HG03565 (cell line): ENCODE results near the gene RBPJ.
"Not testable (repeated sequence)": the region's sequence is repeated elsewhere in the genome, so short reads cannot be mapped to it uniquely, and the experiment has no call there.

Source experiments
- ATAC-seq: cut with Tn5 transposase; IDR thresholded peaks from one replicate; pipeline ENCODE4 v1.9.1; 2021; ENCODE audit warnings: mild to moderate bottlenecking, moderate library complexity; ENCODE audit not compliant: unreplicated experiment

RBPJ gene

DNA sequence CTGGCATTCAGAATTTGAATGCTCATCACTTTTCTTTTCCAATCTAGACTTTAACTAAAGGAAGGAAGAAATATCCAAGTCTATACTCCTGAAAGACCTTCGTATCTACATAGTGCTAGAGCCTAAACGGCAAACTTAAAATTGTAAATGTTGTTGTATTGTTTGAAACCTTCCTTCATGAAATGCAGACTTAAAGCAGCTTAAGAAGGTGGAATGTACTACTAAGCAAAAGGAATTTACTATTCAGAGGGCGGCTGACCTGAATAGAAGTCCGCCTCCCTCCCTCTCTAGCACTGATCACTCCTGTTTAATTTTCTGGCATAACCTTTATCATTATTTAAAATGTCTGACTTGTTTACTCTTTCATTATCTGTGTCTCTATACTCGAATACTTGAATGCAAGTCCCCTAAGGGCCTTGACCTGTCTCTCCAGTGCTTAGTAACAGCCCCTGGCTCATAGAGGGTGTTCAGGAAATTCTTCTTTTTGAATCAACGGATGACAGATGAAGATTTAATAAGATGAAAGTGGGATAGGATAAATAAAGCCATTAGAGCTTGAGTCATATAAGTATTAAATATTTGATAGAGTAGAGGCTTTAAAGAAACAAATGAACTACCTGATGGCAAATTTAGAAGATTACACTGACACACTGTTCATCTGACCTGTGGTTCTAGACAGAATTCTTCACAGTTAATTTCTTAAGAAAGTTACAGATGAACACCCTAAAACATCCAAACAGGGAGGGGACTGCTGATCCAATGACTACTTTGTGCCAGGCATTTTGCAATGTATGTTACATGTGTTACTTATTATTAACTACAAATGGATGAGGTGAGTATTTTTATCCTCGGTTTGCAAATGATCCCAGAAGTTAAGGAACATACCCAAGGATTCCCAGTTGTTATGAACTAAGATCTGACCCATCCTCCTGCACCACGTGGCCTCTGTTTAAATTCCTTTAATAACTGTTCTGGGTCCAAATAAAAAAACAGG lies 20.2 kb upstream of the RBPJ start:
- ATAC-seq: no peak

DNA sequence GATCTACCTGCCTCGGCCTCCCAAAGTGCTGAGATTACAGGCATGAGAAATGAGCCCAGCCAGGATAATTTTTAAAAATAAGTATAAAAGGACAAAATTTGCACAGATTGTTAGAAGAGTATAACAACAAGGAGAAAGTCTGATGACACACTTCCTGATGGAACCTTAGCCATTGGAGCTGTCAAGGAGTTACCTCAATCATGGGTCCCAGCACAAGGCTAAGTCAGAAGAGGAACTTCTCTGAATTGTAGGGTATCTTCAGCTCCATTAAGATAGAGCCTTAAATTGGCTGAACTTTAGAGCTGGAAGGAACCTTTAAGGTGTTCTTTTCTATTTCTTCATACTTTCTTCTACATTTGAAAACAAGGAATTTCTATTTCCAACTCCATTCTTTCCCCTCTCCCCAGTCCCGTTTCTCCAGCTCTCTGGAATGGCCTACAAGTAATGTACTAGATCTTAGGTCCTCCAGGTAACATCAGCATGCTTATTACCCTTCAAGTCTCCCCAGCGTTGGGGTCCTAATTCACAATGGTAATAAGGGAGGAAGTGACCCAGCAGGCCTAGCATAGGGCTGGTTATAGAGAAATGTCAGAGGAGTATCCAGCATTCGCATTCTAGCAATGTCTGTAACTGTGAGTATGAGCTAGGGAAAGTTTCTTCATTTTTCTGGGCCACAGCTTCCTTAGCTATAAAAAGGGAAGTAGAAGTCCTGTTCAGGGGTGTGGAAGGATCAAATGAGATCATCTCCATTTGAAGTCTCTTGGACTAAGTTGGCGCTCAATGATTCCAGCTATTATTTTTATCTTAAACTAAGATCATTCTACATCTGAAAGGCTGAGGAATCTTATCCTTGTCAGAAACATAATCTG lies 18.5 kb upstream of the RBPJ start:
- no peak for ATAC-seq

DNA sequence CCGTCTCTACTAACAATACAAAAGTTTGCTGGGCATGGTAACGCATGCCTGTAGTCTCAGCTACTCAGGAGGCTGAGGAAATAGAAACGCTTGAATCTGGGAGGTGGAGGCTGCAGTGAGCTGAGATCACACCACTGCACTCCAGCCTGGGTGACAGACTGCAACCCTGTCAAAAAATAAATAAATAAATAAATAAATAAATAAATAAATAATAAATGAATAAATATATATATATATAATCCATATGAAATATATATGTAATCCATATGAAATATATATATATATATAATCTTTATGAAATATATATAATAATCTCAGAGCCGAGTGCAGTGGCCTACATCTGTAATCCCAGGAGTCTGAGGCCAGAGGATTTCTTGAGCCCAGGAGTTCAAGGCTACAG lies 17.8 kb upstream of the RBPJ start:
- no peak for ATAC-seq

DNA sequence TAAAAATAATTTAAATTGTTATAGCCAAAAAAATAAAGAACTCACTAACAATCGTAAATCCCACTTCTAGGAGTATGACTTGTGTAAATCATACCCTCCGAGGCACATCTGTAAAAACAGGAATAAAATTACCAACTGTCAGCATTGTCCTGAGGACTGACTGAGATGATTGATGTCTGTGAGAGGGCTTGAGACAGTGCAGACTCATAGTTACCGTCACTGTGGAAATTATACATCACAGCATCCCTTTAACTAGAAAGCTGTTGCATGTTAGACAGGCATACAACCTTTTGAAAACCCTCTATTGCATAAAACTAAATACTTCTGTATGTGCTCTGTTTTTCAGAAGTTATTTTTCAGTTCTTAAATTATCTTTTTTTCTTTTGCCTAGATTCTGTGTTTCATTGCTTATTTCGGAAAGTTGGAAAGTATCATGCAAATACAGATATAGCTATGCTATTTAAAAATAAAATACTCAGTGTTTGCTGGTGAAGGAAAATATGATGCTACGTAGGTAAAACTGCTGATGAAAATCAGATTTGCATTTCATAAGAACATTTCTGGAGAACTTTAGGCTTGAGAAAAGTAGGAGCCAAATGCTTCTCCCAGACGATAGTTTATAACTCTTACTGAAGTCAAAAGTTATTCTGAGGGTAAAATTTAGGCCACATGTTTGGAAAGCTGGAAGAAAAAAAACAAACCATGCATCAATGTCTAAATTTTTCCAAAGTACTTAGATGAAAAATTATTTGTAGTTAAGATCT lies 13.6 kb upstream of the RBPJ start:
- no peak for ATAC-seq

DNA sequence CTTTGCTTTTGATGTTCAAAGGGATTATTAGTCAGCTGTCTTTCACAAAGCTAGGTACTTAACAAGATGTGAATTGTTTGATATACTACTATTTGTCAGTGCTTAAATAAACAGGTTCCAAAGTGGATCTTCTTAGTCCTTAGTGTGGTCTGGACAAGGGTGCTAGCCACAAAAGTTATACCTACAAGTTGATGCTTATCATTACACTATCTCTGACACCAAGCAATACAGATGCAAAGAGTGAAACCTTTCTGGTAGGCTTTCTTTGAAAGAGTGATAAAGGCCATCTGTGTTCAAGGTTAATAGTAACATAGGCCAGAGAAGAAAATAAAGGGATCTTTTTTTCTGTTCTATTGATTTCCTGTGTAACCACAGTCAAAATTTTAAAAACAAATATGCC lies 12.2 kb upstream of the RBPJ start:
- ATAC-seq: no peak

DNA sequence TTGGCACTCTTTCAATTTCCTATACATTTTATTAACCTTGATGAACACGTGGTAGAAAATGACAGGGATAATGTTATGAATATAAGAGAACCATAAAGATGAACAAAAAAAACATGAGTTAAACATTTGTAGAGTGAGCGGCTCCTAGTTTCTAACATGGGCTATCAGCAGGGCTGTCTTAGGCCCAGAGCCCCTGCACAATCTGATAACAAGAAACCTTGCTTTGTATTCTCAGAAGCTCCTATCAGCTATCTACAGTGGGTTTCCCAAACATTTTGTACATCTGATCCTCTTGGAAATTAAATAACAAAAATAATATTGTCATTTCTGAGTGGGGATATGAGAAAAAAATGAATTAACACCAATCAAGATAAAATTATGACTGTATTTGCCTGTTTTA lies 10.6 kb upstream of the RBPJ start:
- ATAC-seq: no peak

DNA sequence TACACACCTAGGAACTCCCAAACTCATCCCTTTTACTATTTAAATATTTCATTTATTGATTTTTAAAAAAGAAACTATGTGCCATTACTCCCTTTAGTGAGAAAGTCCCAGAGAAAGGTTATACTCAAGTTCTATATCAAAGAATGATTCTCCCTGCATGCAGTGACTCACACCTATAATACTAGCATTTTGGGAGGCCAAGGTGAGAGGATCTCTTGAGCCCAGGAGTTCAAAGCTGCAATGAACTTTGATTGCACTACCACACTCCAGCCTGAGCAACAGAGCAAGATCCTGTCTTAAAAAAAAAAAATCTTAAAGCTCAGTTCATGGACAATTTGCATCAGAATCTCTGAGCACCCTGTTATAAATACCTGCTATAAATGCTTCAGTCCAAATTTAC lies 9.2 kb upstream of the RBPJ start:
- ATAC-seq: no peak

DNA sequence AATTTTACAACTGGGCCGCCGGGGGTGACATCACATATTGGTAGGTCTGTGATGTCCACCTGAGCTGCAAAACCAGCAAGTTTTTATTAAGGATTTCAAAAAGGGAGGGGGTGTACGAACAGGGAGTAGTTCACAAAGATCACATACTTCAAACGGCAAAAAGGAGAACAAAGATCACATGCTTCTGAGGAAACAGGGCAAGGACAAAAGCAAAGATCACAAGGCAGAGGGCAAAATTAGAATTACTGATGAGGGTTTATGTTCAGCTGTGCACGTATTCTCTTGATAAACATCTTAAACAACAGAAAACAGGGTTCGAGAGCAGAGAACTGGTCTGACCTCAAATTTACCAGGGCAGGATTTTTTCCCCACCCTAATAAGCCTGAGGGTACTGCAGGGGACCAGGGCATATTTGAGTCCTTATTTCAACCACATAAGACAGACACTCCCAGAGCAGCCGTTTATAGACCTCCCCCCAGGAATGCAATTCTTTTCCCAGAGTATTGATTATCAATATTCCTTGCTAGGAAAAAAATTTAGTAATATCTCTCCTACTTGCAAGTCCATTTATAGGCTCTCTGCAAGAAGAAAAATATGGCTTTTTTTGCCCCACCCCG lies 5.4 kb upstream of the RBPJ start:
- ATAC-seq: not testable (repeated sequence)

DNA sequence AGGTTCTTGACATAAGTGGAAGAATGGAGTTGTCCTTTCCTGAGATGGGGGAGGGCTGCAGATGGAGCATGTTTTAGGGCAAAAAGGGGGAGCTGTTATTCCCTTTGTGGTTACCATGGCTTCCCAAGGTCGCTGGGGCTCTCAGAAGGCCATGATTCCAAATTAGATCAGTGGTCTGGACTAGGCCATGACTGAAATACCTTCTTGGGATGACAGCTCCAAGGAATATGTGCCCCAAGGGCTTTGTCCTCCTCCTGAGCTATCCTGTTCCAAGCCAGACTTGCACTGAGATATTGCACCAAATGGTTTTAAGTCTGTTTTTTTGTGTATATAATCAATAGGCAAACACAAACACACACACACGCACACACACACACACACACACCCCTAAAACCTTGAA lies 3.0 kb upstream of the RBPJ start:
- ATAC-seq: no peak

DNA sequence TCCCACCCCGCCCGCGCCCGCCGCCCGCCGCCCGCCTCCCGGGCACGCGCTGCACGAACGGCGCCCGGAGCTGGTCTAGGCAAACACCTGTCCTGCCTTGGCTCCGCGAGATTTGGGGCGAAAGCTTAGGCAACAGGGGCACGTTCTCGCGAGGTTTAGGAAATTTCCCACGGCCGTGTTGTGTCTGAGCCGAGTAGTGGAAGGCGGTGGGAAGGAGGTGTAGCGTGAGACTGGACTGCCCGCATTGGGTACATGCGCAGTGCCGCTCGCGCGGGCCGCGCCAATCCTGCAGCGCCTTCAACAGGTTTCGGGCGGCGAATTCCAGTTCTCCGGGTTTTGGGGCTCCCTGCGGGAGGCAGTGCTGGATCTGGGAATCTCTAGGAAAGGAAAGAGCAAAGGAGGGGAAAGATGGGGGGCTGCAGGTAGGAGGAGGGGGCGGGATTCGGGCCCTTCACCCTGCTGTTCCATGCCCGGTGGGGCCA lies 1.3 kb upstream of the RBPJ start:
- ATAC-seq: peak; percentile 62

DNA sequence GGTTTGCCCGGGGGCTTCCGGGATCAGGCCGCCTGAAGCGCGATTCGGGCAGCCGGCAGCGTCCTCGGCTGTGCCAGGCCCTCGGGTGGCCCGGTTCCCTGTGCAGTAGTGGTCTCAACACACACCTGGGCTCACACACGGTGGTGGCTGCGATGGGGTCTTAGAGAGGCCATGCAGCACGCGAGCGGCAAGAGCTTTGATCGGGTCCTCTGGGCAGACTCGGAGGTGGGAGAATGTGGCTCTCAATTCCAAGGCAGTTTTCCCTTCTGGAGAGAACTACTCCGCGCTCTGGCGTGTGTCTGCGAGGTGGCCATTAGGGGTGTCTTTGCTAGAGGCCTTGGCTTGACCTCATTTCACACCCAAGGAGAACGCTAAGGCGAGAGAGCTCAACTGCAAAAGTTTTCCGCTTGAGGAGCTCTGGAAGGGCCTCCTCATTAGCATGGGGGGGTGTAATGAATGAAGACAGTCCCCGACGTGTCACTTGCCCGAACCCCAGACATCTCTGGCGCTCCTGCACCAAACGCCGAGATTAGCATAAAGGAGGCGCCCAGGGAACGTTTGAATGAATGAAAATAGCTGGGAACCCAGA lies 771 bp upstream of the RBPJ start:
- no peak for ATAC-seq

DNA sequence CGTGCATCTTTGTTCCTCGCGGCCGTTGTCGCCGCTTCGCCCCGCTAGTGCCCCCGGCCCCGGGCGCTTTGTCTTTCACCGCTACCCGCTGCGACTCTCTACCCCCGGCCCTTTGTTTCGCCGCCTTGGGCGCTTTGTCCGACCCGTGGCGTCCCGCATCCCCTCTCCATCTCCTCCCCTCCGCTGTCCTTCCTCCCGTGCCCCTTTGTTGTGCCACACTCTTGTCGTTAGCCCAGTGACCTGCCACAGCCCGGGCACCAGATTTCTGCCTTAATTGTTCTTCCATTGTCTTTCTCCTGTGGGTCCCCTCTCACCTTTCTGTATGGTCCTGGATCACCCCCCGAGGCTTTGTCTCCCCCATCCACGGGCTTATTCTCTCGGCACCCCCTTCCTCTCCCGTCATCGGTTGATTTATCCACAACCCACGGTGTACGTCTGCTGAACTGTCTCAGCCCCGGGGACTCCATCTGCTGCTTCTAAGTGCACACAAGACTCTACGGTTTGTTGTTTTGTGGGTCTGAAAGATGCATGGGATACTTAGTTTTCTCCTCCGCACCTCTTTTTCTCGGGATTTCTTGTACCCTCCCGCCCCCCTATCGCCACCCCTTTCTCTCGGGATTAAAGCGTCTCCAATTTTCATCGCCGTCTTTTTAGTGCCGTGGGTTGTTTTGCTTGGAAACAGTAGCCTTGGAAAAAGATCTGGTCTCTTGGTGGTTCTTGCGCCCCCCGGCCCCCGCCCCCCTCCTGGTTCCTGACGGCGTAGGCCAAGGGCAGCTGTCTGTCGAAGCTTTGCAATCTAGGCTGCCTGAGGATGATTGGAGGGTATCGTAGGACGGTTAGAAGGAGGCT lies 783 bp downstream of the RBPJ start:
- no peak for ATAC-seq

DNA sequence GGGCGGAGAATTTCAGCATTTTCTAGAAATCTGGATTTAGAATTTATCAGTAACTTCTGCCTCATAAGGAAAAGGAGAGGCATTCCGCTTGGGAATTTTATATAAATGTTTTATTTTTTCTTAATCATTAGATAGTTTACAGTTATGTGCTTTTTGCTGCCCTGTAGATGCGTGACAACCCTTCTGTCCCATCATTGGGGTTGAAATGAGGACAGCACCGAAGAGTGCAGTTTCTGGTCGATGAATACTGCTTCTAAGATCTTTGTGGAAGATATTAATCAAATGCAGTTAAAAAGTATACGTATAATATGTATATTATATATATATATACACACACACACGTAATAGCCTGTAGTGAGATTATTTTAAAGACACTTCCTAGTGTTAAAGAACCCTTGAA lies 1.5 kb downstream of the RBPJ start:
- ATAC-seq: no peak

DNA sequence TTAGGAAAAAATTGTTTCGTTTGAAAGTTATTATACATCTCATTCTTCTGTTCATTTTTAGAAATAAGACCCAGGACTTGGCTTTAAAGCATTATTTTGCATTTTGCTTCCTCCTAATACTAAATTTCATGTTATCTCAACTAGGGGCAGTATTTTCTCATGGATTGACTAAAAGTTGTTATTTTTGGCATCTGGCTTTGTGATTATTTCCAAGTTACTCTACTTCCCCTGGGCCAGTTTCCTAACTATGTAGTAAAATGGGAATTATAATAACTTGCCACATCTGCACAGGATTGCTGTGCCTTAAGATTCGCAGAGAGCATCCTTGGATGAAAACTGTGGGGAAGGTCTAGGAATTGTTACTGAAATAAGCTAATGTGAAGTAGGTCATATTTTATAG lies 3.0 kb downstream of the RBPJ start:
- no peak for ATAC-seq

DNA sequence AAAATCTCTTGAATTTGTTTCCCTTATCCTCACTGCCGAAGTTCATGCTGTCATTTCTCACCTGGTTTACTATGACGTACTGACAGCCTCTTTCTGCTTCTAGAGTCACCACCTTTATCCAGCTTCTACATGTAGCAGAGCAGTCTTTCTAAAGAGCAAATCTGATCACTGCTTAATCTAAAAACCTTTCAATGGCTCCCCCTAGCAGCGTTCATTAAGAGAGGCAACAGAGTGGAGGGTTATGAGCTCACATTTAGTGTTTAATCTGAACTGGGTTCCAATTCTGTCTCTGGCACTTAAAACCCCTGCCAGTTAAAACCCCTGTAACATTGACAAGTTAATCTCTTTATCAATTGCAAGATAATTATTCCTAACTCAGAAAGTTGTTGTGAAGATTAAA lies 4.4 kb downstream of the RBPJ start:
- no peak for ATAC-seq

DNA sequence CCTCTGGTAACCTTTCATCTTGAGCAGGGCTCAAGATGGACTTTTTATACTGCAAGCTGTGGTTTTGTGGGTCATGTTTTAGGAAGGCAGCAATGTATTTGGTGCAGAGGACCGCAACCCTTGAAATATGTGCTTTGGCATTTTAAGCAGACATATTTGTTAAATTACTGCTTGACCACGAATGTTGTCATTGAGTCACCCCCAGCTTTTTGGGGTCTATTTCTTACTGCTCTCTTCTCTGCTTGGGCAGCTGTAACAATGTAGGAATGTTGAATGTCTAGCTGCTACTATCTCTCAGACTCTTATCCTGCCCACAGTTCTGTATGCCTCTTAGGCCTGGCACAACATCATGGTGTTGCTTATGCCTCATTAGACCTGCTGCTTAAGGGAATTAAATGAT lies 6.0 kb downstream of the RBPJ start:
- ATAC-seq: no peak

DNA sequence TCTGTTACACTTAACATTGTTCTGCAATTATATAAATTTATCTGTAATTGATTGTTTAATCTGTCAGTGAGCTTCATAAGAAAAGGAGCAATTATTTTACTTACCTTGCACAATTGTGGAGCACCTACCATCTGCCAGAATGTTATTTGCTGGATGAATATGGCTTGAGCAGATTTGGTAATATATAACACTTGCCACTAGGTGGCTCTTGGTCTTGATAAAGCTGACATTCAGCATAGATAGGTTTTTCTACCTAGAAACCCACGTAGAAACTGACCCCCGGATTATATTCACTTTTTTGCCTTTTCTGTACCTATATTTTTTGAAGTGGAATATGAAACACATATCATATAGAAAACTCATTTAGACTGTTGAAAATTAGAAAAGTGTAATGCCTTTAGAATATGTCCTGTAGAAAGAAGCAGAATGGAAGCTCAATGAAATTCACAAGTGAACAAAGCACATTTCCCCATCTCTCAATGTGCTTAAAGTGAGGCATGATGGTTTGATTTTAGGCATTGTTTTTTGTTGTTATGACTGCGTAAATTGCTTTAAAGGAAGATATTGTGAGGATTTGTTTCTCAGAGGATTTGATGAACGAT lies 9.5 kb downstream of the RBPJ start:
- peak; percentile 75 for ATAC-seq

DNA sequence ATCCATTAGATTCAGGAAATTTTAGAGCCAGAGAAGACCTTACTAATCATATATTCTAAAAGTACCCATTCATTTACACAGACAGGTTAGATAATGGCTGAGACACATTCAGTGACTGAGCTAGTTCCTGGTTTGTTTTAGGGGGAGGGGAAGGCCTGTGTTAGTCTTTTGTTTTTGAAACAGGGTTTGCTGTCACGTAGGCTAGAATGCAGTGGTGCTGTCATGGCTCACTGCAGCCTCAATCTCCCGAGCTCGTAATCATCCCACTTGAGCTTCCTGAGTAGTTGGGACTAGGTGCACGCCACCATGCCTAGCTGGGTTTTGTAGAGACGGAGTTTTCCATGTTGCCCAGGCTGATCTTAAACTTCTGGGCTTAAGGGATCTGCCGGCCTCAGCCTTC lies 10.1 kb downstream of the RBPJ start:
- no peak for ATAC-seq

DNA sequence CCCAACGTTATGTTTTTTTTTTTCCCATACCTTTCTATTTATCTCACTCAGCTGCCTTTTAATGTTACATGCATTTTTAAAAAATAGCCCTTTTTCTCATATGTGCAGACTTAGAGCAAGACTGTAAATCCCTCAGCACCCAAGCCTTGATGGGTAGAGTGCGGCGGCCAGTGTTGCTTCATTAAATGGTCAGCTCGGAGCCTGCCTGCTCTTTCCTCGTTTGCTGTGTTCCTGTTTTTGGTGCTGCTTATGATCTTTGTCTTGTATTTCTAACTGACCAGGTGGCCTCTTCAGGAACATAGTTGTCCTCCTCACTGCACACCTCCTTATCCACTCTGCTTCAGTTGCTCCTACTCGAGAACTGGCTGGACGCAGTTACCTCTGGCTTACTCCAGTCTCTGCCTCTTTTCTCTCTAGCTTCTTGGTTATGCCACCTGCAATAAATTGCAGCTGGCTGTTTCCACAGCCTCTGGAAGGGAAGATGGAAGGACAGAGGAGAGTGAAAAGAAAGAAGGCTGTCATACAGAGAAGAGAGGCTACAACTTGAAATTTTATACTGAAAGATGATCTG lies 10.7 kb downstream of the RBPJ start:
- ATAC-seq: no peak
